Fibroblast of lung (primary cell): Measurements from ENCODE around the gene LRMDA. TPM values are rescaled to one million over a fixed set of nuclear protein-coding genes. Genes with fewer than 3 reads are reported as not detected.

Source experiments
- DNase-seq, 2 donors: peaks; one replicate each; pipeline versions ENCODE4 v3.0.0 to v3.0.0-alpha.2; 2010; ENCODE audit warnings: low read depth in 2 of 2
- H2AFZ ChIP-seq: 2 replicates; pipeline ENCODE4 v1.5.1; 2012; ENCODE audit warnings: low read length, control low read depth, inconsistent platforms
- H3K27ac ChIP-seq: 2 replicates; pipeline ENCODE4 v1.5.1; 2011; ENCODE audit warnings: low read length, control low read depth; ENCODE audit not compliant: insufficient read depth
- H3K27me3 ChIP-seq: 2 replicates; pipeline ENCODE4 v1.5.1; 2011; ENCODE audit warnings: mild to moderate bottlenecking, low read length; ENCODE audit not compliant: control insufficient read depth, insufficient read depth
- H3K36me3 ChIP-seq: 2 replicates; pipeline ENCODE4 v1.5.1; 2011; ENCODE audit warnings: low read length; ENCODE audit not compliant: control insufficient read depth, insufficient read depth
- H3K4me1 ChIP-seq: 2 replicates; pipeline ENCODE4 v1.5.1; 2011; ENCODE audit warnings: low read length; ENCODE audit not compliant: control insufficient read depth, insufficient read depth; ENCODE audit errors: extremely low read depth
- H3K4me2 ChIP-seq: 2 replicates; pipeline ENCODE4 v1.5.1; 2011; ENCODE audit warnings: low read length, control low read depth; ENCODE audit not compliant: insufficient read depth; ENCODE audit errors: extremely low read depth
- H3K4me3 ChIP-seq, 4 experiments: fragments of 200-600 bp in 1 of 4; sonication (generic) in 1 of 4; replicated peaks in 1 of 4; 2 replicates each; pipeline ENCODE4 v1.5.1; 2011 to 2016; ENCODE audit warnings: low read length in 4 of 4, low read depth in 3 of 4, mild to moderate bottlenecking in 3 of 4, control low read depth in 2 of 4, inconsistent platforms in 1 of 4, mixed read lengths in 1 of 4; ENCODE audit not compliant: insufficient read depth in 1 of 4; ENCODE audit errors: control extremely low read depth in 1 of 4
- H3K79me2 ChIP-seq: 2 replicates; pipeline ENCODE4 v1.5.1; 2012; ENCODE audit warnings: mild to moderate bottlenecking, low read length, inconsistent platforms; ENCODE audit not compliant: control insufficient read depth, insufficient read depth
- H3K9ac ChIP-seq: 2 replicates; pipeline ENCODE4 v1.5.1; 2011; ENCODE audit warnings: mild to moderate bottlenecking, low read length, control low read depth; ENCODE audit not compliant: insufficient read depth
- H3K9me3 ChIP-seq: 2 replicates; pipeline ENCODE4 v1.5.1; 2012; ENCODE audit warnings: low read depth, low read length; ENCODE audit not compliant: control insufficient read depth, insufficient read depth
- H4K20me1 ChIP-seq: 2 replicates; pipeline ENCODE4 v1.5.1; 2011; ENCODE audit warnings: low read length; ENCODE audit not compliant: control insufficient read depth, insufficient read depth; ENCODE audit errors: extremely low read depth
- CTCF ChIP-seq, 2 donors: IDR thresholded peaks in 1 of 2; conservative IDR thresholded peaks in 1 of 2; 1 replicate in 1 of 2; 2 replicates in 1 of 2; pipeline ENCODE4 v1.5.1; 2011 to 2012; ENCODE audit warnings: low read length in 2 of 2, control low read depth in 1 of 2, inconsistent platforms in 1 of 2, low read depth in 1 of 2, mild to moderate bottlenecking in 1 of 2
- EZH2 ChIP-seq: IDR thresholded peaks from 2 replicates; pipeline ENCODE4 v1.5.1; 2012; ENCODE audit warnings: low read length, control low read depth, mild to moderate bottlenecking; ENCODE audit errors: missing control alignments
- polyA plus RNA-seq, 2 donors: library from polyadenylated mRNA; depleted of rRNA in 1 of 2; stranded (reverse) in 1 of 2; unstranded in 1 of 2; fragments of >200 nt; gene quantifications; 2 replicates each; pipeline ENCODE4 v1.2.1, GENCODE V29; 2011 to 2012; ENCODE audit warnings: missing spikeins in 1 of 2
- total RNA-seq: library from RNA; depleted of rRNA; stranded (reverse); fragments of >200 nt; gene quantifications from 2 replicates; pipeline ENCODE4 v1.2.1, GENCODE V29; 2014

Gene LRMDA
- total and polyA plus RNA-seq, 2 donors (not counting 1 experiment from before 2014, with no cell fraction given), result 1.7 to 2.0 TPM

- Histone ChIP-seq H3K4me2 (no peak overlapping the region), H3K9ac (no peak overlapping the region), H3K27ac (no peak overlapping the region), H3K36me3 (no peaks in the 10 kb centered on the region), H2AFZ (no peak overlapping the region), H3K79me2 (no peaks in the 10 kb centered on the region), H3K9me3 (no peaks in the 10 kb centered on the region), H3K27me3 (no peaks in the 10 kb centered on the region), H3K4me3 (no peak overlapping the region), H4K20me1 (no peaks in the 10 kb centered on the region), H3K4me1 (no peaks in the 10 kb centered on the region)
- TF ChIP-seq CTCF (conservative IDR thresholded peaks at IDR 0.05 in 1 of 2, IDR thresholded peaks at IDR 0.05 in 1 of 2; ENCODE audit: low read depth in 1 of 2, low read length in 2 of 2) (no peak), EZH2 (no peak)
- peak in 1 of 2 donors; percentile 73 for DNase-seq
Measured at GRCh38 chr10:76509446-76509845, 1078.0 kb downstream of the LRMDA start.

- TF ChIP-seq CTCF (conservative IDR thresholded peaks at IDR 0.05 in 1 of 2, IDR thresholded peaks at IDR 0.05 in 1 of 2; ENCODE audit: low read depth in 1 of 2, low read length in 2 of 2), result no peak
- TF ChIP-seq EZH2, result no peak
- H3K27me3 ChIP-seq, result no peaks in the 10 kb centered on the region
- DNase-seq, result no peak
Measured at GRCh38 chr10:76514321-76514720, 1082.9 kb downstream of the LRMDA start.

DNA sequence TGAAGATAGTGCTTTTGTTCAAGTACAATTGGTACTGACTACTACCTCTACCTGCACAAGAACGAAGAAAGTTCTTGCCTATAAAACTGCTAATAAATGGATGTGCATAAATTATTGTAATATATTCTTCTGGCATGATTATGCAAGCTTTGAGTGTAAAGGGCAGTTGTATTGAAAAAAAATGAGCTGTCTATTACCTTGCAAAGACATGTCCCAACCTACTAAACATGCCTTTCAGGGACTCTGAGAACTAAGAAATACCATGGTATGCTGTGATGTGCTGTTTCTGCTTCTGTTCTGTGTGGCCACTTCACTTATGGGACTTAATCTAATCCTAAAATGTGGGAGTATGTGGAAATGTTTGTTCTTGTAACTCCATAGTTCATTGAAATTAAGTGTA, 1083.4 kb downstream of the LRMDA start:
- Histone ChIP-seq H3K9ac (no peak overlapping the region), H3K4me3 (no peak overlapping the region), H4K20me1 (no peaks in the 10 kb centered on the region), H3K27ac (no peak overlapping the region), H3K4me1 (no peaks in the 10 kb centered on the region), H3K79me2 (no peaks in the 10 kb centered on the region), H3K36me3 (no peaks in the 10 kb centered on the region), H2AFZ (no peak overlapping the region), H3K27me3 (no peaks in the 10 kb centered on the region), H3K9me3 (no peaks in the 10 kb centered on the region), H3K4me2 (no peak overlapping the region)
- no peak for DNase-seq
- TF ChIP-seq EZH2 (no peak), CTCF (conservative IDR thresholded peaks at IDR 0.05 in 1 of 2, IDR thresholded peaks at IDR 0.05 in 1 of 2; ENCODE audit: low read depth in 1 of 2, low read length in 2 of 2) (no peak)

More at GRCh38 chr10:76514321-76514720, 1082.9 kb downstream of the LRMDA start:
- Histone ChIP-seq H3K4me3 (no peak overlapping the region), H3K9ac (no peak overlapping the region), H3K4me2 (no peak overlapping the region), H3K36me3 (no peaks in the 10 kb centered on the region), H3K27ac (no peak overlapping the region), H3K4me1 (no peaks in the 10 kb centered on the region), H2AFZ (no peak overlapping the region), H3K9me3 (no peaks in the 10 kb centered on the region), H3K79me2 (no peaks in the 10 kb centered on the region), H4K20me1 (no peaks in the 10 kb centered on the region)
